HG03064 (cell line): Measurements from ENCODE around the gene OR8K3.

ENCODE experiments used
- ATAC-seq: cut with Tn5 transposase; IDR thresholded peaks from one replicate; pipeline ENCODE4 v1.9.1; 2021; ENCODE audit warnings: low read depth; ENCODE audit not compliant: unreplicated experiment

OR8K3 gene

GRCh38 chr11:56314844-56315243 lies at the start of gene OR8K3:
Gene OR8K3, plus strand, starts transcription at chr11:56315144. Its CDS starts 3,163 bp downstream, at chr11:56318307.
- no peak for ATAC-seq

GRCh38 chr11:56271092-56271491 lies 43.9 kb upstream of the OR8K3 start:
- ATAC-seq, result no peak

GRCh38 chr11:56273854-56274253 lies 41.1 kb upstream of the OR8K3 start, which contains the start of gene OR5T1:
Gene OR5T1, plus strand, starts transcription at chr11:56274154. Its CDS starts 1,485 bp downstream, at chr11:56275639.
- ATAC-seq, result no peak

GRCh38 chr11:56292154-56292553 lies 22.8 kb upstream of the OR8K3 start, which contains the start of gene OR8H1:
Gene OR8H1, minus strand, starts transcription at chr11:56292254. Its CDS starts 1,192 bp downstream, at chr11:56291062.
- no peak for ATAC-seq

- ATAC-seq, result no peak
Observed at GRCh38 chr11:56296898-56297297, 18.0 kb upstream of the OR8K3 start.

DNA sequence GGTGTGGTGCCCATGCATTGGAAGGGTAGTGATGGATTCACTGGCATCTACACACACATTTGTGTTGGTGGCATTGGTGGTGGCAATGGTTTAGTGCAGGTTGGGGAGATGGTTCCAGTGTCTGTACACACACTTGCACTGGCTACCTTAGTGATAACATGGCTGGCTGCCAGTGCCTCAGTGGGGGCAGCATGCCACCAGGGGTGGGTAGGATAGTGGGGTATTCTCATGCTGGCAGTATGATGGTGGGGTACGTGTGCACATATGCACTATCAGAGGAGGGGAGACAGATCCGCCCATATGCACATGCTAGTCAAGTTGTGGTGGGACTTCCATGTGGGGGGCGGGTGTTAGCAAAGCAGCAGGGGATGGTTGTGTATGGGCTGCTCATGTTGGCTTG lies 7.1 kb upstream of the OR8K3 start:
- ATAC-seq, result no peak

DNA sequence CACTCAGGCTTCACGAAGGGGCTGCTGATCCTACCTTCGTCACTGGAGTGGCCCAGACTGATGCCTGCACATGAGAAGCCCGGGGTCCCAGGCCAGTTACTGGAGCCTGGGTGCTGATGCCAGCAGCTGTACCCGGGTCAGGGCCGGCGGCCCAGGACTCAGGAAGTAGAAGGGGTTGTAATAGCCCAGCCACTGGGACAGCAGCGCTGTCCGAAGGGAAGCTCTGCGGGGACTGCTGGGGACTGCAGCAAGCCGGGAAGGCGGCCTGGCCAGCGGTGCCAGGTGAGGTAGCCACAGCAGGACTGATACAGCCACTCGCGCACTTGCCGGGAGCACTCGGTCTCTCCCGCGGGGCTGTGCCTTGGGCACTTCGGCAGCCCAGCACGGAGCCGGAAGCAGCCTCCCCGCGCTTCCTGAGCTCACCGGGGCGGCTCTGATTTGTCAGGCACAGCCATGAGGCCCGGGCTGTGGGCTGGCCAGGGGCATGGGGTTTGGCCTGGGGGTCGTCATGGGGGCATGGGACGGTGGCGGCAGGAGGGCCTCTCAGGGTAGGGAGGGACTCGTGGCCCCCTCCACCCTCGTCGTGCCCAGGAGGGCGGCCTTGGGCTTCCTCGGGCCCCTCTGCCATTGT lies 17.0 kb downstream of the OR8K3 start:
- ATAC-seq, result no peak

GRCh38 chr11:56333156-56333555 lies 18.2 kb downstream of the OR8K3 start:
- ATAC-seq, result no peak

- ATAC-seq, result no peak
Observed at GRCh38 chr11:56340289-56340688, 25.3 kb downstream of the OR8K3 start.

GRCh38 chr11:56345739-56346138 lies 30.8 kb downstream of the OR8K3 start, which contains the start of gene OR8K1:
Gene OR8K1, plus strand, starts transcription at chr11:56346039. Its CDS starts 0 bp downstream, at chr11:56346039.
- no peak for ATAC-seq

- ATAC-seq, result no peak
Observed at GRCh38 chr11:56353991-56354390, 39.0 kb downstream of the OR8K3 start, which contains the start of gene OR8J1. Gene OR8J1, plus strand, starts transcription at chr11:56354291. Its CDS starts 5,956 bp downstream, at chr11:56360247.
